IMR-90 (cell line): ENCODE data around the gene ZNF280C.

Experiments
- MXI1 ChIP-seq: IDR thresholded peaks from 2 replicates; pipeline ENCODE4 v1.6.1; 2012; ENCODE audit warnings: low read depth, mild to moderate bottlenecking, low read length, moderate library complexity, borderline replicate concordance
- POLR2A ChIP-seq: IDR thresholded peaks from 2 replicates; pipeline ENCODE4 v1.6.1; 2012; ENCODE audit warnings: mild to moderate bottlenecking, low read depth, low read length
- RCOR1 ChIP-seq: IDR thresholded peaks from 2 replicates; pipeline ENCODE4 v1.6.1; 2012; ENCODE audit warnings: mild to moderate bottlenecking, low read length, improper control_type of control experiment; ENCODE audit not compliant: insufficient replicate concordance
- TF ChIP-seq, protein P1 (sequence below): conservative IDR thresholded peaks from 2 replicates; pipeline ENCODE4 v1.5.1; 2012; ENCODE audit warnings: mild to moderate bottlenecking, low read depth, low read length, improper control_type of control experiment
- TF ChIP-seq, protein P2 (sequence below): fragments of 150-350 bp; IDR thresholded peaks from 2 replicates; pipeline ENCODE4 v1.6.1; 2016; ENCODE audit warnings: low read depth, mild to moderate bottlenecking, low read length, moderate library complexity, borderline replicate concordance

DNA sequence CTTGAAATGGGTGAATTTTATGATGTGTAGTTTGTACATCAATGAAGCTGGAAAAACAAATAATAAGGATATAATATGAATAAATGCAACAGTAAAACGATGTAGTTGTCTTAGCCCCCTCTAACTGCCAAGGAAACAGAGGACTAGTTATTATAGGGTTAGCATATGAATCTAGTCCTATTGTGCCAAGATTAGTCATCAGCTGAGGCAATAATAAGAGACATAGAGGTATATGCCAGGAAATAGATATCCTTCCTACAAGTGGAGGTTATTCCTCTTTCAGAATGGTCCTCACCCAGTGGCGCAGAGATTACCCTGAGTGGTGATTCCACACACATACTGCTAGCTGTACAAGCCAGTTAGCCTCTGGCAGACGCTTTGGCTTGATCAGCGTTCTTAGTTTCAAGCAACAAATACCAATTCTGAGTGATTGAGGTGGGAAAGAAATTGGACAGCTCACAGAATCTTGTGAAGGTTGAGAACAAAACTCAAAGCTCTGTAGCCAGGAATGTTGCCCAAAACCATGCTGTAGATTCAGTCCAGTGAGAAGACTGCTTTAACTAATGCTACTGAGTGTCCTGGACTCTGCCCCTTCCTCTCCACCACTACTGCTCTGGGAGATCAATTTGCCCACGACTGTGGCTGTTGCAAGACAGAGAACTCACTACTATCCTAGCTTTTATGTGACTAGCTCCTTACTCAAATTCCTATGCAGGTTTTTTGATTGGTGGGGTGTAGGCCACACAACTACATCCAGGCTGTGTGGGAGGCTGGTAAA is 27.0 kb upstream of the ZNF280C start:
- TF ChIP-seq, protein P1, sequence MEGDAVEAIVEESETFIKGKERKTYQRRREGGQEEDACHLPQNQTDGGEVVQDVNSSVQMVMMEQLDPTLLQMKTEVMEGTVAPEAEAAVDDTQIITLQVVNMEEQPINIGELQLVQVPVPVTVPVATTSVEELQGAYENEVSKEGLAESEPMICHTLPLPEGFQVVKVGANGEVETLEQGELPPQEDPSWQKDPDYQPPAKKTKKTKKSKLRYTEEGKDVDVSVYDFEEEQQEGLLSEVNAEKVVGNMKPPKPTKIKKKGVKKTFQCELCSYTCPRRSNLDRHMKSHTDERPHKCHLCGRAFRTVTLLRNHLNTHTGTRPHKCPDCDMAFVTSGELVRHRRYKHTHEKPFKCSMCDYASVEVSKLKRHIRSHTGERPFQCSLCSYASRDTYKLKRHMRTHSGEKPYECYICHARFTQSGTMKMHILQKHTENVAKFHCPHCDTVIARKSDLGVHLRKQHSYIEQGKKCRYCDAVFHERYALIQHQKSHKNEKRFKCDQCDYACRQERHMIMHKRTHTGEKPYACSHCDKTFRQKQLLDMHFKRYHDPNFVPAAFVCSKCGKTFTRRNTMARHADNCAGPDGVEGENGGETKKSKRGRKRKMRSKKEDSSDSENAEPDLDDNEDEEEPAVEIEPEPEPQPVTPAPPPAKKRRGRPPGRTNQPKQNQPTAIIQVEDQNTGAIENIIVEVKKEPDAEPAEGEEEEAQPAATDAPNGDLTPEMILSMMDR, result no peak
- no peak for TF ChIP-seq POLR2A
- TF ChIP-seq RCOR1, result no peak
- no peak for TF ChIP-seq MXI1
- TF ChIP-seq, protein P2, sequence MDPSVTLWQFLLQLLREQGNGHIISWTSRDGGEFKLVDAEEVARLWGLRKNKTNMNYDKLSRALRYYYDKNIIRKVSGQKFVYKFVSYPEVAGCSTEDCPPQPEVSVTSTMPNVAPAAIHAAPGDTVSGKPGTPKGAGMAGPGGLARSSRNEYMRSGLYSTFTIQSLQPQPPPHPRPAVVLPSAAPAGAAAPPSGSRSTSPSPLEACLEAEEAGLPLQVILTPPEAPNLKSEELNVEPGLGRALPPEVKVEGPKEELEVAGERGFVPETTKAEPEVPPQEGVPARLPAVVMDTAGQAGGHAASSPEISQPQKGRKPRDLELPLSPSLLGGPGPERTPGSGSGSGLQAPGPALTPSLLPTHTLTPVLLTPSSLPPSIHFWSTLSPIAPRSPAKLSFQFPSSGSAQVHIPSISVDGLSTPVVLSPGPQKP, result no peak
